Neural progenitor cell (in vitro differentiated cells): ENCODE results near the gene ADCY3. TPM values are rescaled to one million over a fixed set of nuclear protein-coding genes. Genes with fewer than 3 reads are reported as not detected.

ENCODE experiments used
- DNase-seq: peaks from one replicate; pipeline ENCODE4 v3.0.0-alpha.2; 2016; ENCODE audit warnings: low spot score
- H2AFZ ChIP-seq: fragments of 200-600 bp; sonication (generic); replicated peaks from 2 replicates; pipeline ENCODE4 v1.6.1; 2016; ENCODE audit warnings: antibody characterized with exemption
- H3F3A ChIP-seq: fragments of 200-600 bp; sonication (generic); 2 replicates; pipeline ENCODE4 v1.6.1; 2016; ENCODE audit warnings: antibody characterized with exemption, low read depth
- H3K27ac ChIP-seq: fragments of 200-600 bp; sonication (generic); 2 replicates; pipeline ENCODE4 v1.5.1; 2016; ENCODE audit warnings: mild to moderate bottlenecking
- H3K27me3 ChIP-seq: fragments of 200-600 bp; sonication (generic); 2 replicates; pipeline ENCODE4 v1.6.1; 2016; ENCODE audit warnings: mild to moderate bottlenecking, moderate library complexity
- H3K36me3 ChIP-seq: fragments of 200-600 bp; sonication (generic); 2 replicates; pipeline ENCODE4 v1.5.1; 2016
- H3K4me1 ChIP-seq: fragments of 200-600 bp; sonication (generic); 2 replicates; pipeline ENCODE4 v1.6.1; 2016; ENCODE audit warnings: mixed run types
- H3K4me2 ChIP-seq: fragments of 200-600 bp; sonication (generic); 2 replicates; pipeline ENCODE4 v1.6.1; 2016
- H3K4me3 ChIP-seq: fragments of 200-600 bp; sonication (generic); 2 replicates; pipeline ENCODE4 v1.5.1; 2016
- H3K79me2 ChIP-seq: fragments of 200-600 bp; sonication (generic); 2 replicates; pipeline ENCODE4 v1.6.1; 2016; ENCODE audit warnings: low read depth
- H3K9ac ChIP-seq: fragments of 200-600 bp; sonication (generic); 2 replicates; pipeline ENCODE4 v1.6.1; 2016
- H3K9me3 ChIP-seq: fragments of 200-600 bp; sonication (generic); 2 replicates; pipeline ENCODE4 v1.5.1; 2016; ENCODE audit warnings: low read depth
- H4K20me1 ChIP-seq: fragments of 200-600 bp; sonication (generic); 2 replicates; pipeline ENCODE4 v1.6.1; 2016; ENCODE audit warnings: low read depth
- H3K27ac Mint-ChIP-seq: 3 replicates; pipeline ENCODE4 v1.8.0; 2021; ENCODE audit warnings: mixed read lengths
- H3K27me3 Mint-ChIP-seq: 2 replicates; pipeline ENCODE4 v1.8.0; 2022; ENCODE audit warnings: low read depth, mild to moderate bottlenecking, inconsistent platforms, moderate library complexity, mixed read lengths; ENCODE audit not compliant: insufficient read depth
- H3K36me3 Mint-ChIP-seq: 3 replicates; pipeline ENCODE4 v1.8.0; 2021; ENCODE audit warnings: mixed read lengths
- H3K4me1 Mint-ChIP-seq: 3 replicates; pipeline ENCODE4 v1.8.0; 2021; ENCODE audit warnings: mixed read lengths
- H3K4me3 Mint-ChIP-seq: 3 replicates; pipeline ENCODE4 v1.8.0; 2021; ENCODE audit warnings: mild to moderate bottlenecking, moderate library complexity, mixed read lengths
- H3K9me3 Mint-ChIP-seq: 3 replicates; pipeline ENCODE4 v1.8.0; 2020; ENCODE audit warnings: mixed read lengths
- EZH2 ChIP-seq: fragments of 200-600 bp; sonication (generic); IDR thresholded peaks from 2 replicates; pipeline ENCODE4 v1.6.1; 2017; ENCODE audit warnings: antibody characterized with exemption, mild to moderate bottlenecking, moderate library complexity
- EZH2phosphoT487 ChIP-seq: fragments of 200-600 bp; sonication (generic); IDR thresholded peaks from 2 replicates; pipeline ENCODE4 v1.6.1; 2017; ENCODE audit warnings: antibody characterized with exemption
- total RNA-seq: library from RNA; depleted of rRNA; stranded (reverse); fragments of >200 nt; gene quantifications from 2 replicates; pipeline ENCODE4 v1.2.3, GENCODE V29; 2015; ENCODE audit warnings: low replicate concordance
- TF ChIP-seq, protein P1 (sequence below): fragments of 200-600 bp; sonication (generic); IDR thresholded peaks from 2 replicates; pipeline ENCODE4 v1.5.1; 2017; ENCODE audit warnings: antibody characterized with exemption, mild to moderate bottlenecking

Gene ADCY3
- total RNA-seq, 1 donor from 2014 or later = 25.3 TPM

- Histone ChIP-seq H3K4me2 (no peak overlapping the region), H3K4me3 (no peak overlapping the region), H3K27me3 (no peaks in the 10 kb centered on the region), H3K4me1 (peaks cover 25% of the 10 kb centered on the region), H3K9ac (no peak overlapping the region), H4K20me1 (peaks cover 10% of the 10 kb centered on the region), H3K36me3 (peaks cover 8% of the 10 kb centered on the region), H3K79me2 (peaks cover 24% of the 10 kb centered on the region), H3F3A (peaks cover 28% of the 10 kb centered on the region), H2AFZ (no peak overlapping the region), H3K27ac (no peak overlapping the region), H3K9me3 (no peaks in the 10 kb centered on the region)
- Mint-ChIP-seq H3K4me3 (no peak overlapping the region), H3K36me3 (peaks cover 53% of the 10 kb centered on the region), H3K27ac (no peak overlapping the region), H3K4me1 (peaks cover 26% of the 10 kb centered on the region), H3K27me3 (peaks cover 3% of the 10 kb centered on the region), H3K9me3 (no peaks in the 10 kb centered on the region)
- TF ChIP-seq EZH2 = no peak
- no peak for DNase-seq
These were observed 101.3 kb downstream of the ADCY3 start for GRCh38 chr2:24818721-24819167.

- Mint-ChIP-seq H3K27ac (no peak overlapping the region), H3K27me3 (peaks cover 3% of the 10 kb centered on the region), H3K9me3 (peaks cover under 1% of the 10 kb centered on the region), H3K4me1 (peaks cover 15% of the 10 kb centered on the region), H3K4me3 (no peak overlapping the region), H3K36me3 (peaks cover 48% of the 10 kb centered on the region)
- peaks cover 34% of the 10 kb centered on the region for H3K79me2 ChIP-seq
- peaks cover 10% of the 10 kb centered on the region for H4K20me1 ChIP-seq
- H3K27ac ChIP-seq = no peak overlapping the region
- TF ChIP-seq, protein P1, sequence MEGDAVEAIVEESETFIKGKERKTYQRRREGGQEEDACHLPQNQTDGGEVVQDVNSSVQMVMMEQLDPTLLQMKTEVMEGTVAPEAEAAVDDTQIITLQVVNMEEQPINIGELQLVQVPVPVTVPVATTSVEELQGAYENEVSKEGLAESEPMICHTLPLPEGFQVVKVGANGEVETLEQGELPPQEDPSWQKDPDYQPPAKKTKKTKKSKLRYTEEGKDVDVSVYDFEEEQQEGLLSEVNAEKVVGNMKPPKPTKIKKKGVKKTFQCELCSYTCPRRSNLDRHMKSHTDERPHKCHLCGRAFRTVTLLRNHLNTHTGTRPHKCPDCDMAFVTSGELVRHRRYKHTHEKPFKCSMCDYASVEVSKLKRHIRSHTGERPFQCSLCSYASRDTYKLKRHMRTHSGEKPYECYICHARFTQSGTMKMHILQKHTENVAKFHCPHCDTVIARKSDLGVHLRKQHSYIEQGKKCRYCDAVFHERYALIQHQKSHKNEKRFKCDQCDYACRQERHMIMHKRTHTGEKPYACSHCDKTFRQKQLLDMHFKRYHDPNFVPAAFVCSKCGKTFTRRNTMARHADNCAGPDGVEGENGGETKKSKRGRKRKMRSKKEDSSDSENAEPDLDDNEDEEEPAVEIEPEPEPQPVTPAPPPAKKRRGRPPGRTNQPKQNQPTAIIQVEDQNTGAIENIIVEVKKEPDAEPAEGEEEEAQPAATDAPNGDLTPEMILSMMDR = no peak
- TF ChIP-seq EZH2phosphoT487 (no peak), EZH2 (no peak)
- peaks cover 8% of the 10 kb centered on the region for H3K36me3 ChIP-seq
- H3K9me3 ChIP-seq = no peaks in the 10 kb centered on the region
- H3K4me2 ChIP-seq = no peak overlapping the region
- no peak for DNase-seq
- no peak overlapping the region for H3K9ac ChIP-seq
- no peaks in the 10 kb centered on the region for H3K27me3 ChIP-seq
- peaks cover 13% of the 10 kb centered on the region for H3K4me1 ChIP-seq
- no peak overlapping the region for H2AFZ ChIP-seq
- H3K4me3 ChIP-seq = no peak overlapping the region
- peaks cover 16% of the 10 kb centered on the region for H3F3A ChIP-seq
These were observed 103.2 kb downstream of the ADCY3 start for GRCh38 chr2:24816884-24817283.

DNA sequence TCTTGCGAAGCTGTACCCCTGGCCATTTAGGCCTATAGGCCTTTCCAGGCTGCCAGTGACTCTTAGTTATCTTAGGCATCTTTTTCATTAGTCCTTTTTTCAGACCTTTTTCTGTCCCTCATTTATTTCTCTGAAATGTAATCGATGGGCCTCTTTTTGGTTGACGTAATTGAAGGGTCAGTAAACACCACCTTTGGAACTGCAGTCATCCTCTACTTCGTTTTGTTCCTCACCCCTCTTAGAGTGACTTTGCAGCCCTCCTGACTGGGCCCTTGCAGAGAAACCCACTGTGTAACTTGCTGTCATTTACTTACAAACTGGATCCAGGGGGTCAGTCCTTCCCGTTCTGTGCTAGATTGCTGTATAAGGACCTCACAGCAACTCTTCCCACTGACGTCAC, 103.6 kb downstream of the ADCY3 start:
- H3K9ac ChIP-seq = no peak overlapping the region
- H3K27me3 ChIP-seq = no peaks in the 10 kb centered on the region
- H3K9me3 ChIP-seq = no peaks in the 10 kb centered on the region
- peaks cover 11% of the 10 kb centered on the region for H3F3A ChIP-seq
- Mint-ChIP-seq H3K27me3 (peaks cover 3% of the 10 kb centered on the region), H3K27ac (no peak overlapping the region), H3K4me3 (no peak overlapping the region), H3K4me1 (peaks cover 10% of the 10 kb centered on the region), H3K9me3 (peaks cover 2% of the 10 kb centered on the region), H3K36me3 (peaks cover 45% of the 10 kb centered on the region)
- peaks cover 8% of the 10 kb centered on the region for H3K4me1 ChIP-seq
- no peak overlapping the region for H3K4me3 ChIP-seq
- H4K20me1 ChIP-seq = peaks cover 6% of the 10 kb centered on the region
- DNase-seq = no peak
- H2AFZ ChIP-seq = no peak overlapping the region
- H3K79me2 ChIP-seq = peaks cover 39% of the 10 kb centered on the region
- H3K4me2 ChIP-seq = no peak overlapping the region
- no peak overlapping the region for H3K27ac ChIP-seq
- H3K36me3 ChIP-seq = peaks cover 8% of the 10 kb centered on the region
- TF ChIP-seq EZH2 (no peak), EZH2phosphoT487 (no peak)
- TF ChIP-seq, protein P1 = no peak

GRCh38 chr2:24815171-24815570, 104.9 kb downstream of the ADCY3 start:
- H3K36me3 Mint-ChIP-seq = peaks cover 36% of the 10 kb centered on the region
- no peak for DNase-seq
- H3K4me3 Mint-ChIP-seq = no peak overlapping the region

More at GRCh38 chr2:24815171-24815570, 104.9 kb downstream of the ADCY3 start:
- Mint-ChIP-seq H3K4me1 (no peaks in the 10 kb centered on the region), H3K27ac (no peak overlapping the region), H3K27me3 (no peaks in the 10 kb centered on the region), H3K9me3 (peaks cover 2% of the 10 kb centered on the region)
- Histone ChIP-seq H3K27me3 (no peaks in the 10 kb centered on the region), H3K9ac (no peak overlapping the region), H3K4me2 (no peak overlapping the region), H3K9me3 (no peaks in the 10 kb centered on the region), H3K4me1 (no peaks in the 10 kb centered on the region), H2AFZ (no peak overlapping the region), H3F3A (peaks cover 3% of the 10 kb centered on the region), H4K20me1 (peaks cover 4% of the 10 kb centered on the region), H3K79me2 (peaks cover 50% of the 10 kb centered on the region), H3K36me3 (peaks cover 10% of the 10 kb centered on the region), H3K4me3 (no peak overlapping the region), H3K27ac (no peak overlapping the region)
- TF ChIP-seq EZH2phosphoT487 (no peak), EZH2 (no peak)
- TF ChIP-seq, protein P1 = no peak
